HG03558 (cell line): ENCODE measurements around the gene GNAS.

Source experiments
- ATAC-seq: cut with Tn5 transposase; IDR thresholded peaks from one replicate; pipeline ENCODE4 v1.9.1; 2021; ENCODE audit warnings: moderate number of reproducible peaks; ENCODE audit not compliant: unreplicated experiment; ENCODE audit errors: extremely low read depth

The GNAS gene

DNA sequence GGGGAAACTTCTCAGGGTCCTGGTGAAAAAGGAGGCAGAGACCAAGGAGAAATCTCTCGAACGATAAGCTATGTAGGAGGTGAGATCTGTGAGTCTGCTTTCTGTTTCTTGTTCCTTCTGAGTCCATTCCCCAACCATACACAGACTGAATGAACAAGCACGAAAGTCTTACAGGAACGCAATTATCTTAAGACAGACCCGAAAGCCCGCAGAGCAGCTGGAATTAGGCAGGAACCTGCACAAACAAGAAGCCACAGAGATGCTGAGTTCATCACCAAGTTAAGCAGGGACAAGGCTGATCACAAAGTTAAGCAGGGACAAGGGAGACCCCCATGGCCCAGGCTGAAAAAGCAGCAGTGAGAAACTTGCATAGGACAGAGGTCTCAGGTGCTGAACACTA, 107.1 kb downstream of the GNAS start:
- no peak for ATAC-seq
